OCI-LY7 (cell line): ENCODE results near the gene TNNI3K. TPM values are rescaled to one million over a fixed set of nuclear protein-coding genes. Genes with fewer than 3 reads are reported as not detected.

Source experiments
- BruUV-seq: library from RNA; stranded (reverse); fragments of 400-500 nt; replicated peaks from 2 replicates; lab custom pipeline; 2021; lab: Mats Ljungman, UMichigan
- CTCF ChIA-PET: fragments of 300-600 bp; sonication (Branson Sonifier 250); formaldehyde crosslinking; loops from one replicate; lab custom pipeline; 2022; ENCODE audit warnings: antibody characterized with exemption; ENCODE audit not compliant: unreplicated experiment; lab: Charles Lee
- POLR2A ChIA-PET: fragments of 300-600 bp; sonication (Branson Sonifier 250); formaldehyde crosslinking; loops from one replicate; lab custom pipeline; 2022; ENCODE audit warnings: antibody characterized with exemption; lab: Charles Lee
- DNase-seq: peaks from one replicate; pipeline ENCODE4 v3.0.0-alpha.2; 2015; ENCODE audit warnings: low spot score
- H2AFZ ChIP-seq: fragments of 200-600 bp; sonication (generic), shearing (Covaris generic); 2 replicates; pipeline ENCODE4 v1.6.1; 2014; ENCODE audit warnings: mild to moderate bottlenecking, antibody characterized with exemption, low read length, moderate library complexity
- H3K27ac ChIP-seq: fragments of 200-600 bp; sonication (generic); 2 replicates; pipeline ENCODE4 v1.5.1; 2014; ENCODE audit warnings: mixed run types, low read depth, mild to moderate bottlenecking, moderate library complexity, low read length, inconsistent platforms; ENCODE audit not compliant: poor library complexity, severe bottlenecking
- H3K36me3 ChIP-seq: fragments of 200-600 bp; sonication (generic); 2 replicates; pipeline ENCODE4 v1.6.1; 2014; ENCODE audit warnings: mild to moderate bottlenecking, antibody characterized with exemption, low read length, moderate library complexity, mixed read lengths; ENCODE audit not compliant: insufficient read depth
- H3K4me1 ChIP-seq: fragments of 200-600 bp; sonication (generic); 2 replicates; pipeline ENCODE4 v1.5.1; 2014; ENCODE audit warnings: mild to moderate bottlenecking, low read length; ENCODE audit not compliant: insufficient read depth, poor library complexity, severe bottlenecking
- H3K4me2 ChIP-seq: fragments of 200-600 bp; sonication (generic); 2 replicates; pipeline ENCODE4 v1.6.1; 2014; ENCODE audit warnings: mild to moderate bottlenecking, low read length
- H3K4me3 ChIP-seq: fragments of 200-600 bp; sonication (generic); 2 replicates; pipeline ENCODE4 v1.5.1; 2014; ENCODE audit warnings: mild to moderate bottlenecking, low read depth, low read length; ENCODE audit not compliant: poor library complexity, severe bottlenecking
- H3K79me2 ChIP-seq: fragments of 200-600 bp; sonication (generic); 2 replicates; pipeline ENCODE4 v1.6.1; 2016; ENCODE audit warnings: low read depth, mild to moderate bottlenecking, low read length, moderate library complexity, mixed read lengths; ENCODE audit not compliant: insufficient read depth
- H3K9me2 ChIP-seq: fragments of 200-600 bp; sonication (generic); 2 replicates; pipeline ENCODE4 v1.6.1; 2016; ENCODE audit warnings: mild to moderate bottlenecking, low read length, mixed read lengths; ENCODE audit not compliant: insufficient read depth
- H3K9me3 ChIP-seq: fragments of 200-600 bp; sonication (generic); 2 replicates; pipeline ENCODE4 v1.6.1; 2014; ENCODE audit warnings: mild to moderate bottlenecking, mixed run types, low read length, mixed read lengths
- H4K20me1 ChIP-seq: fragments of 200-600 bp; sonication (generic); 2 replicates; pipeline ENCODE4 v1.6.1; 2014; ENCODE audit warnings: mild to moderate bottlenecking, antibody characterized with exemption, low read length, moderate library complexity, mixed read lengths; ENCODE audit not compliant: insufficient read depth
- CTCF ChIP-seq: fragments of 200-600 bp; sonication (generic); conservative IDR thresholded peaks from 2 replicates; pipeline ENCODE4 v1.5.1; 2014; ENCODE audit warnings: mild to moderate bottlenecking, antibody characterized with exemption, low read length, moderate library complexity, mixed read lengths
- EZH2phosphoT487 ChIP-seq: fragments of 200-600 bp; sonication (generic); IDR thresholded peaks from 2 replicates; pipeline ENCODE4 v1.6.1; 2018; ENCODE audit warnings: low read depth, borderline replicate concordance, mild to moderate bottlenecking, mixed run types, antibody characterized with exemption, low read length, moderate library complexity, mixed read lengths
- intact Hi-C: fragments of 100-400 bp; cut with micrococcal nuclease; formaldehyde crosslinking; loops from one replicate; pipeline ENCODE4 v1.10.0; 2022; ENCODE audit not compliant: unreplicated experiment
- total RNA-seq, 2 experiments: library from RNA; depleted of rRNA in 1 of 2; stranded (reverse); fragments of >200 nt in 1 of 2; shearing (Covaris generic) in 1 of 2; gene quantifications; 2 replicates each; pipeline ENCODE4 v1.2.3, GENCODE V29; 2014 to 2022

Gene TNNI3K
- total RNA-seq, 2 experiments from 2014 or later = not detected

GRCh38 chr1:74407902-74408301 is 172.7 kb downstream of the TNNI3K start:
- Histone ChIP-seq H3K9me2 (no peaks in the 10 kb centered on the region), H3K4me3 (no peak overlapping the region), H2AFZ (no peak overlapping the region), H4K20me1 (no peaks in the 10 kb centered on the region), H3K27ac (no peak overlapping the region), H3K36me3 (no peaks in the 10 kb centered on the region), H3K4me2 (no peak overlapping the region), H3K79me2 (no peaks in the 10 kb centered on the region), H3K4me1 (no peaks in the 10 kb centered on the region), H3K9me3 (no peaks in the 10 kb centered on the region)
- POLR2A ChIA-PET = no interaction called here
- BruUV-seq = no TSS peak
- TF ChIP-seq CTCF (no peak), EZH2phosphoT487 (no peak)
- intact Hi-C loops = no loop called here
- CTCF ChIA-PET = no interaction called here
- no peak for DNase-seq

GRCh38 chr1:74412244-74412643 is 177.1 kb downstream of the TNNI3K start:
- POLR2A ChIA-PET = interaction anchor here (1.6 kb wide), 1 partner anchor 12 kb away, joined by 3 read pairs; no protein-coding TSS in a partner anchor
- intact Hi-C loops = no loop called here
- H3K4me3 ChIP-seq = no peak overlapping the region
- no TSS peak for BruUV-seq
- no peaks in the 10 kb centered on the region for H3K4me1 ChIP-seq
- H4K20me1 ChIP-seq = no peaks in the 10 kb centered on the region
- H3K4me2 ChIP-seq = no peak overlapping the region
- H2AFZ ChIP-seq = no peak overlapping the region
- CTCF ChIA-PET = no interaction called here
- no peak overlapping the region for H3K27ac ChIP-seq
- no peak for TF ChIP-seq CTCF
- no peak for TF ChIP-seq EZH2phosphoT487
- H3K36me3 ChIP-seq = no peaks in the 10 kb centered on the region
- no peak for DNase-seq
- H3K9me3 ChIP-seq = no peaks in the 10 kb centered on the region
- H3K9me2 ChIP-seq = no peaks in the 10 kb centered on the region
- H3K79me2 ChIP-seq = no peaks in the 10 kb centered on the region

GRCh38 chr1:74415935-74416334 is 180.7 kb downstream of the TNNI3K start:
- H2AFZ ChIP-seq = no peak overlapping the region
- H4K20me1 ChIP-seq = no peaks in the 10 kb centered on the region
- no peaks in the 10 kb centered on the region for H3K79me2 ChIP-seq
- no peaks in the 10 kb centered on the region for H3K36me3 ChIP-seq
- TF ChIP-seq CTCF = no peak
- H3K4me1 ChIP-seq = no peaks in the 10 kb centered on the region
- BruUV-seq = no TSS peak
- intact Hi-C loops = no loop called here
- no peak overlapping the region for H3K27ac ChIP-seq
- H3K9me2 ChIP-seq = no peaks in the 10 kb centered on the region
- DNase-seq = no peak
- H3K9me3 ChIP-seq = no peaks in the 10 kb centered on the region
- H3K4me3 ChIP-seq = no peak overlapping the region
- CTCF ChIA-PET = no interaction called here
- H3K4me2 ChIP-seq = no peak overlapping the region
- POLR2A ChIA-PET = no interaction called here
